Breast epithelium (tissue), 4 donors: ENCODE results near the gene MID2. TPM values are rescaled to one million over a fixed set of nuclear protein-coding genes. Genes with fewer than 3 reads are reported as not detected.

Experiments
- DNase-seq, 2 donors: peaks; one replicate each; pipeline ENCODE4 v3.0.0-alpha.2; 2019; ENCODE audit warnings: low spot score in 2 of 2
- H3K27ac ChIP-seq, 2 donors: fragments of 200-600 bp; sonication (generic) in 1 of 2; one replicate each; pipeline ENCODE4 v1.5.1; 2016 to 2019; ENCODE audit warnings: mild to moderate bottlenecking in 1 of 2
- H3K27me3 ChIP-seq, 2 donors: fragments of 200-600 bp; sonication (generic) in 1 of 2; one replicate each; pipeline versions ENCODE4 v1.5.1 to v1.6.0; 2017 to 2019; ENCODE audit warnings: control low read depth in 1 of 2, mild to moderate bottlenecking in 1 of 2
- H3K36me3 ChIP-seq: fragments of 200-600 bp; one replicate; pipeline ENCODE4 v1.5.1; 2019
- H3K4me1 ChIP-seq, 2 donors: fragments of 200-600 bp; sonication (generic); one replicate each; pipeline ENCODE4 v1.5.1; 2016 to 2019; ENCODE audit warnings: control low read depth in 1 of 2
- H3K4me3 ChIP-seq, 3 donors: fragments of 200-600 bp; sonication (generic); 1 replicate in 2 of 3; 2 replicates in 1 of 3; pipeline ENCODE4 v1.5.1; 2016 to 2019; ENCODE audit warnings: mild to moderate bottlenecking in 3 of 3, moderate library complexity in 2 of 3
- H3K9me3 ChIP-seq, 2 donors: fragments of 200-600 bp; sonication (generic) in 1 of 2; one replicate each; pipeline ENCODE4 v1.5.1; 2016 to 2019; ENCODE audit warnings: control low read depth in 1 of 2
- POLR2A ChIP-seq: fragments of 450-650 bp; IDR thresholded peaks from one replicate; pipeline ENCODE4 v1.6.1; 2016; ENCODE audit warnings: antibody characterized with exemption, mild to moderate bottlenecking, moderate library complexity
- POLR2AphosphoS5 ChIP-seq, 3 donors: sonication (generic); formaldehyde crosslinking; IDR thresholded peaks; one replicate each; pipeline ENCODE4 v1.6.1; 2017; ENCODE audit warnings: antibody characterized with exemption in 3 of 3
- intact Hi-C: fragments of 100-400 bp; cut with DNase I; formaldehyde crosslinking; loops from one replicate; pipeline ENCODE4 v1.15.1; 2023; ENCODE audit warnings: low total_unique reads
- total RNA-seq, 3 donors: library from RNA; depleted of rRNA; stranded (reverse); fragments of >200 nt; gene quantifications; one replicate each; pipeline ENCODE4 v1.1.0, GENCODE V29; 2016
- TF ChIP-seq, protein P1 (sequence below), 3 donors: fragments of 450-650 bp; IDR thresholded peaks; one replicate each; pipeline ENCODE4 v1.5.1; 2016 to 2017; ENCODE audit warnings: antibody characterized with exemption in 3 of 3, mild to moderate bottlenecking in 3 of 3, moderate library complexity in 3 of 3

MID2 gene
- total RNA-seq, 3 donors from 2014 or later: 28.2 to 32.3 (median 28.5) TPM

DNA sequence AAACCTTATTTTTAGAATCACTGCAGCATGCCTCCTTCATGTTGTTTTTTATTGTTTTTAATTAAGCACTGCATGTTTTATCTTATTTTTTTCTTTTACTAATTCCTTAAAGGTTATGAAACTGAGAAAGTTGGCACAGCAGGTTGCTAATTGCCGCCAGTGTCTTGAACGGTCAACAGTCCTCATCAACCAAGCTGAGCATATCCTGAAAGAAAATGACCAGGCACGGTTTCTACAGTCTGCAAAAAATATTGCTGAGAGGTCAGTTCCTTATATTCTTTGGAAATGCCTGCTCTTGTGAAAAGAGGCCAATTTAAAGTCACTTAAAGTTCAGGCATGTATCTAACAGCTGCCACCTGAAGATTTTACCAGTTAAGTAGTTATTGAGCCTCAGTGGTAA is 79.7 kb downstream of the MID2 start:
- Histone ChIP-seq H3K36me3 (no peaks in the 10 kb centered on the region), H3K4me1 (no peaks in the 10 kb centered on the region), H3K27me3 (peaks cover 0 to 23% of the 10 kb centered on the region in 2 donors), H3K27ac (no peak overlapping the region), H3K9me3 (no peaks in the 10 kb centered on the region), H3K4me3 (no peak overlapping the region)
- intact Hi-C loops: no loop called here
- DNase-seq: no peak
- TF ChIP-seq POLR2AphosphoS5 (IDR thresholded peaks at IDR 0.05): no peak

- H3K27me3 ChIP-seq: peaks cover 0 to 49% of the 10 kb centered on the region in 2 donors
- H3K4me1 ChIP-seq: no peaks in the 10 kb centered on the region
- H3K4me3 ChIP-seq: no peak overlapping the region
- intact Hi-C loops: no loop called here
- no peak overlapping the region for H3K27ac ChIP-seq
- DNase-seq: no peak
- TF ChIP-seq, protein P1, sequence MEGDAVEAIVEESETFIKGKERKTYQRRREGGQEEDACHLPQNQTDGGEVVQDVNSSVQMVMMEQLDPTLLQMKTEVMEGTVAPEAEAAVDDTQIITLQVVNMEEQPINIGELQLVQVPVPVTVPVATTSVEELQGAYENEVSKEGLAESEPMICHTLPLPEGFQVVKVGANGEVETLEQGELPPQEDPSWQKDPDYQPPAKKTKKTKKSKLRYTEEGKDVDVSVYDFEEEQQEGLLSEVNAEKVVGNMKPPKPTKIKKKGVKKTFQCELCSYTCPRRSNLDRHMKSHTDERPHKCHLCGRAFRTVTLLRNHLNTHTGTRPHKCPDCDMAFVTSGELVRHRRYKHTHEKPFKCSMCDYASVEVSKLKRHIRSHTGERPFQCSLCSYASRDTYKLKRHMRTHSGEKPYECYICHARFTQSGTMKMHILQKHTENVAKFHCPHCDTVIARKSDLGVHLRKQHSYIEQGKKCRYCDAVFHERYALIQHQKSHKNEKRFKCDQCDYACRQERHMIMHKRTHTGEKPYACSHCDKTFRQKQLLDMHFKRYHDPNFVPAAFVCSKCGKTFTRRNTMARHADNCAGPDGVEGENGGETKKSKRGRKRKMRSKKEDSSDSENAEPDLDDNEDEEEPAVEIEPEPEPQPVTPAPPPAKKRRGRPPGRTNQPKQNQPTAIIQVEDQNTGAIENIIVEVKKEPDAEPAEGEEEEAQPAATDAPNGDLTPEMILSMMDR (IDR thresholded peaks at IDR 0.05): no peak
- TF ChIP-seq POLR2AphosphoS5 (IDR thresholded peaks at IDR 0.05) (no peak), POLR2A (no peak)
- H3K9me3 ChIP-seq: no peaks in the 10 kb centered on the region
- no peaks in the 10 kb centered on the region for H3K36me3 ChIP-seq
Measured at GRCh38 chrX:107924136-107924746, 98.6 kb downstream of the MID2 start.

- DNase-seq: no peak
- H3K4me1 ChIP-seq: no peaks in the 10 kb centered on the region
- intact Hi-C loops: no loop called here
- H3K4me3 ChIP-seq: no peak overlapping the region
- no peaks in the 10 kb centered on the region for H3K9me3 ChIP-seq
- peaks cover 0 to 63% of the 10 kb centered on the region in 2 donors for H3K27me3 ChIP-seq
- TF ChIP-seq POLR2A (no peak), POLR2AphosphoS5 (IDR thresholded peaks at IDR 0.05) (no peak)
- TF ChIP-seq, protein P1 (IDR thresholded peaks at IDR 0.05): no peak
- H3K36me3 ChIP-seq: no peaks in the 10 kb centered on the region
- H3K27ac ChIP-seq: no peak overlapping the region
Measured at GRCh38 chrX:107934262-107934661, 108.6 kb downstream of the MID2 start.

DNA sequence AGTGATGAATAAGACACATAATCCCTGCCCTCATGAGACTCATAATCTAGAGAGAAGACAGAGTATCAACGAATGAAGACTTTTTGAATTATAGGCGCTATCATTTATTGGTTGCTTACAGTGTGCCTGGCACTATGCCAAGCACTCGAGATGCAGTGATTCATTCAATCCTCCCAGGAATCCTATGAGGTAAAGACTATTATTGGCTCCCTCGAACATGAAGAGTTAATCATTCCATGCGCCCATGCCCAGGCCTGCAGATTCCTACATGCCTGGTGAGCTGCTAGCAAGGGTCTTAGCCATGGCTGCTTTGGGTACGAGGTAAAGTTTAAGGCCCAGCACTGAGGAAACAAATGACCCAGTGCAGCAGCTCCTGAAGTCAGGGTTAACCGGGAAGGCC is 109.5 kb downstream of the MID2 start:
- no peaks in the 10 kb centered on the region for H3K4me1 ChIP-seq
- peak overlapping the region in 2 of 3 donors; percentile 41 to 58 for H3K4me3 ChIP-seq
- H3K9me3 ChIP-seq: no peaks in the 10 kb centered on the region
- H3K27ac ChIP-seq: no peak overlapping the region
- no peak for TF ChIP-seq POLR2AphosphoS5 (IDR thresholded peaks at IDR 0.05)
- H3K36me3 ChIP-seq: no peaks in the 10 kb centered on the region
- intact Hi-C loops: no loop called here
- DNase-seq: no peak
- H3K27me3 ChIP-seq: peaks cover 0 to 64% of the 10 kb centered on the region in 2 donors

GRCh38 chrX:107935664-107936433 is 110.2 kb downstream of the MID2 start:
- Histone ChIP-seq H3K4me3 (peak overlapping the region in 2 of 3 donors; percentile 41 to 58), H3K4me1 (no peaks in the 10 kb centered on the region), H3K36me3 (no peaks in the 10 kb centered on the region), H3K9me3 (no peaks in the 10 kb centered on the region), H3K27ac (no peak overlapping the region), H3K27me3 (peaks cover 0 to 61% of the 10 kb centered on the region in 2 donors)
- DNase-seq: no peak
- TF ChIP-seq, protein P1 (IDR thresholded peaks at IDR 0.05): no peak
- no peak for TF ChIP-seq POLR2AphosphoS5 (IDR thresholded peaks at IDR 0.05)
- TF ChIP-seq POLR2A: no peak
- intact Hi-C loops: no loop called here

DNA sequence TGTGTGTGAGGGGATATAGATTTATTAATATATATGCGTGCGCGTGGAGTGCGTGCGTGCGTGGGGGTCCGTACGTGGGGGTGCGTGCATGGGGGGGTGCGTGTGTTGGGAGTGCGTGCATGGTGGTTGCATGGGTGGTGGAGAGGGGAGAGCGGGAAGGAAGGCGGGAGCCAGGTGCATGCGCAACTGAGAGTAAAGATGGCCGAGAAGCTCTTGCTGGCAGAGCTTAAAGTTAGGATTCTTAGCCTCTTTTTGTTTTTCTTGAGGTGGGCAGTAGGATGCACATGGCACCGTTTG is 110.7 kb downstream of the MID2 start:
- Histone ChIP-seq H3K9me3 (no peaks in the 10 kb centered on the region), H3K36me3 (no peaks in the 10 kb centered on the region), H3K27ac (no peak overlapping the region), H3K27me3 (peaks cover 0 to 59% of the 10 kb centered on the region in 2 donors), H3K4me1 (no peaks in the 10 kb centered on the region), H3K4me3 (peak overlapping the region in 2 of 3 donors; percentile 41 to 58)
- intact Hi-C loops: no loop called here
- no peak for DNase-seq
- no peak for TF ChIP-seq POLR2AphosphoS5 (IDR thresholded peaks at IDR 0.05)
- TF ChIP-seq, protein P1 (IDR thresholded peaks at IDR 0.05): no peak
- TF ChIP-seq POLR2A: no peak
